Caco-2 (cell line): ENCODE data around the gene RAI1. TPM values are rescaled to one million over a fixed set of nuclear protein-coding genes. Genes with fewer than 3 reads are reported as not detected.

Source experiments
- BruUV-seq: library from RNA; stranded (reverse); fragments of 400-500 nt; replicated peaks from 2 replicates; lab custom pipeline; 2021; lab: Mats Ljungman, UMichigan
- CTCF ChIA-PET: fragments of 300-600 bp; sonication (Branson Sonifier 250); formaldehyde crosslinking; loops from one replicate; lab custom pipeline; 2022; ENCODE audit warnings: antibody characterized with exemption; lab: Charles Lee
- POLR2A ChIA-PET: fragments of 300-600 bp; sonication (Branson Sonifier 250); formaldehyde crosslinking; loops from one replicate; lab custom pipeline; 2022; ENCODE audit warnings: antibody characterized with exemption; lab: Charles Lee
- DNase-seq, 2 experiments: peaks; one replicate each; pipeline versions ENCODE4 v3.0.0 to v3.0.0-alpha.2; 2020 to 2022
- H3K27me3 ChIP-seq: replicated peaks from 2 replicates; pipeline ENCODE4 v1.6.0; 2011; ENCODE audit warnings: low read length; ENCODE audit not compliant: control insufficient read depth, insufficient read depth
- H3K36me3 ChIP-seq: 2 replicates; pipeline ENCODE4 v1.5.1; 2011; ENCODE audit warnings: low read length; ENCODE audit not compliant: control insufficient read depth, insufficient read depth
- H3K4me1 ChIP-seq: fragments of 250-450 bp; sonication (Bioruptor Pico); 2 replicates; pipeline ENCODE4 v1.5.1; 2020; ENCODE audit warnings: mild to moderate bottlenecking
- H3K4me3 ChIP-seq: 2 replicates; pipeline ENCODE4 v1.5.1; 2011; ENCODE audit warnings: low read depth, mild to moderate bottlenecking, control low read depth, low read length
- H3K9me3 ChIP-seq: fragments of 250-450 bp; sonication (Bioruptor Pico); 2 replicates; pipeline ENCODE4 v1.5.1; 2020; ENCODE audit warnings: mild to moderate bottlenecking, moderate library complexity
- H3K27ac Mint-ChIP-seq: one replicate; pipeline ENCODE4 v1.8.0; 2022; ENCODE audit warnings: mixed read lengths; ENCODE audit not compliant: unreplicated experiment
- H3K27me3 Mint-ChIP-seq: one replicate; pipeline ENCODE4 v1.8.0; 2022; ENCODE audit warnings: mixed read lengths; ENCODE audit not compliant: insufficient read depth, unreplicated experiment
- H3K36me3 Mint-ChIP-seq: one replicate; pipeline ENCODE4 v1.8.0; 2022; ENCODE audit warnings: mild to moderate bottlenecking, mixed read lengths; ENCODE audit not compliant: insufficient read depth, unreplicated experiment
- H3K4me1 Mint-ChIP-seq: one replicate; pipeline ENCODE4 v1.8.0; 2022; ENCODE audit warnings: low read depth, mixed read lengths; ENCODE audit not compliant: unreplicated experiment
- H3K4me3 Mint-ChIP-seq: one replicate; pipeline ENCODE4 v1.8.0; 2022; ENCODE audit warnings: mild to moderate bottlenecking, moderate library complexity, mixed read lengths; ENCODE audit not compliant: unreplicated experiment
- H3K9me3 Mint-ChIP-seq: one replicate; pipeline ENCODE4 v1.8.0; 2022; ENCODE audit warnings: mixed read lengths; ENCODE audit not compliant: unreplicated experiment
- CTCF ChIP-seq, 2 experiments: fragments of 200-600 bp in 1 of 2; IDR thresholded peaks; 1 replicate in 1 of 2; 2 replicates in 1 of 2; pipeline versions ENCODE4 v1.5.1 to v1.8.0; 2011 to 2022; ENCODE audit warnings: antibody characterized with exemption in 1 of 2, control low read depth in 1 of 2, inconsistent platforms in 1 of 2, low read depth in 1 of 2, low read length in 1 of 2, mild to moderate bottlenecking in 1 of 2, moderate library complexity in 1 of 2; ENCODE audit not compliant: insufficient read depth in 1 of 2, severe bottlenecking in 1 of 2, unreplicated experiment in 1 of 2
- intact Hi-C: fragments of 100-400 bp; cut with micrococcal nuclease; formaldehyde crosslinking; loops from one replicate; pipeline ENCODE4 v1.10.0; 2022; ENCODE audit not compliant: unreplicated experiment
- total RNA-seq: library from RNA; stranded (reverse); gene quantifications from 2 replicates; pipeline ENCODE4 v1.2.3, GENCODE V29; 2022

RAI1 gene
- total RNA-seq, 1 experiment from 2014 or later: 44.3 TPM

- Mint-ChIP-seq H3K27me3 (no peaks in the 10 kb centered on the region), H3K9me3 (no peaks in the 10 kb centered on the region), H3K27ac (peak overlapping the region; percentile 12), H3K4me3 (no peak overlapping the region), H3K36me3 (peaks cover 15% of the 10 kb centered on the region), H3K4me1 (no peaks in the 10 kb centered on the region)
- no TSS peak for BruUV-seq
- CTCF ChIA-PET: no interaction called here
- H3K4me1 ChIP-seq: no peaks in the 10 kb centered on the region
- no peak for DNase-seq
- H3K27me3 ChIP-seq: no peaks in the 10 kb centered on the region
- TF ChIP-seq CTCF (IDR thresholded peaks at IDR 0.05; ENCODE audit: insufficient read depth in 1 of 2, low read depth in 1 of 2, low read length in 1 of 2, severe bottlenecking in 1 of 2, unreplicated experiment in 1 of 2): no peak
- H3K9me3 ChIP-seq: no peaks in the 10 kb centered on the region
- H3K4me3 ChIP-seq: no peak overlapping the region
- no peaks in the 10 kb centered on the region for H3K36me3 ChIP-seq
- POLR2A ChIA-PET: no interaction called here
- intact Hi-C loops: no loop called here
These were observed 165.9 kb downstream of the RAI1 start for GRCh38 chr17:17847118-17847689.

GRCh38 chr17:17847726-17848125, 166.5 kb downstream of the RAI1 start:
- Mint-ChIP-seq H3K27me3 (no peaks in the 10 kb centered on the region), H3K27ac (no peak overlapping the region), H3K4me1 (no peaks in the 10 kb centered on the region), H3K36me3 (peaks cover 10% of the 10 kb centered on the region), H3K4me3 (no peak overlapping the region), H3K9me3 (no peaks in the 10 kb centered on the region)
- Histone ChIP-seq H3K4me3 (no peak overlapping the region), H3K27me3 (no peaks in the 10 kb centered on the region), H3K4me1 (no peaks in the 10 kb centered on the region), H3K9me3 (no peaks in the 10 kb centered on the region), H3K36me3 (no peaks in the 10 kb centered on the region)
- CTCF ChIA-PET: no interaction called here
- BruUV-seq: no TSS peak
- TF ChIP-seq CTCF (IDR thresholded peaks at IDR 0.05; ENCODE audit: insufficient read depth in 1 of 2, low read depth in 1 of 2, low read length in 1 of 2, severe bottlenecking in 1 of 2, unreplicated experiment in 1 of 2): no peak
- DNase-seq: no peak
- POLR2A ChIA-PET: no interaction called here
- intact Hi-C loops: no loop called here

GRCh38 chr17:17848311-17849082, 167.2 kb downstream of the RAI1 start:
- no peak for TF ChIP-seq CTCF (IDR thresholded peaks at IDR 0.05; ENCODE audit: insufficient read depth in 1 of 2, low read depth in 1 of 2, low read length in 1 of 2, severe bottlenecking in 1 of 2, unreplicated experiment in 1 of 2)
- intact Hi-C loops: no loop called here
- Histone ChIP-seq H3K36me3 (no peaks in the 10 kb centered on the region), H3K9me3 (no peaks in the 10 kb centered on the region), H3K27me3 (no peaks in the 10 kb centered on the region), H3K4me1 (no peaks in the 10 kb centered on the region), H3K4me3 (no peak overlapping the region)
- H3K9me3 Mint-ChIP-seq: no peaks in the 10 kb centered on the region
- no peak overlapping the region for H3K27ac Mint-ChIP-seq
- POLR2A ChIA-PET: no interaction called here
- H3K36me3 Mint-ChIP-seq: peaks cover 7% of the 10 kb centered on the region
- no peak overlapping the region for H3K4me3 Mint-ChIP-seq
- H3K4me1 Mint-ChIP-seq: no peaks in the 10 kb centered on the region
- no peaks in the 10 kb centered on the region for H3K27me3 Mint-ChIP-seq
- CTCF ChIA-PET: no interaction called here
- no peak for DNase-seq
- BruUV-seq: no TSS peak
